Activated naive CD4-positive, alpha-beta T cell treated with anti-CD3 and anti-CD28 coated beads, Interleukin-2, amount 10 ng/mL, durations not matched to agents 7 days and 5 days (primary cell): ENCODE data around the gene MVP.

ENCODE experiments used
- CTCF ChIA-PET: fragments of 350-600 bp; sonication (Branson Sonifier 250); formaldehyde crosslinking; loops from one replicate; lab custom pipeline; 2021; ENCODE audit warnings: antibody characterized with exemption; lab: Charles Lee
- DNase-seq: peaks from one replicate; pipeline ENCODE4 v3.0.0-alpha.2; 2020
- H3K27ac Mint-ChIP-seq: one replicate; pipeline ENCODE4 v1.8.0; 2021; ENCODE audit warnings: mild to moderate bottlenecking, moderate library complexity, mixed read lengths
- H3K27me3 Mint-ChIP-seq: one replicate; pipeline ENCODE4 v1.8.0; 2021; ENCODE audit warnings: mild to moderate bottlenecking, mixed read lengths
- H3K36me3 Mint-ChIP-seq: one replicate; pipeline ENCODE4 v1.8.0; 2021; ENCODE audit warnings: mixed read lengths
- H3K4me1 Mint-ChIP-seq: one replicate; pipeline ENCODE4 v1.8.0; 2021; ENCODE audit warnings: mixed read lengths
- H3K4me3 Mint-ChIP-seq: one replicate; pipeline ENCODE4 v1.8.0; 2021; ENCODE audit warnings: mild to moderate bottlenecking, moderate library complexity, mixed read lengths
- H3K9me3 Mint-ChIP-seq: one replicate; pipeline ENCODE4 v1.8.0; 2021; ENCODE audit warnings: mixed read lengths

The MVP gene

GRCh38 chr16:29815032-29815721 is 5.1 kb upstream of the MVP start:
- Mint-ChIP-seq H3K27me3 (peaks cover 51% of the 10 kb centered on the region), H3K9me3 (no peaks in the 10 kb centered on the region), H3K36me3 (peaks cover 41% of the 10 kb centered on the region), H3K27ac (peak overlapping the region; percentile 94), H3K4me3 (peak overlapping the region; percentile 84), H3K4me1 (peaks cover 77% of the 10 kb centered on the region)
- peak; percentile 73 for DNase-seq
- CTCF ChIA-PET: interaction anchor here (0.6 to 9.2 kb wide), 8 partner anchors 8 to 114 kb away, joined by 3 to 103 read pairs (median 15); partner anchors contain the start of genes KIF22 and MAZ

GRCh38 chr16:29815793-29816693 is 4.2 kb upstream of the MVP start, which contains the start of gene PAGR1:
Gene PAGR1, plus strand, starts transcription at chr16:29816152. Its CDS starts 374 bp downstream, at chr16:29816526.
- Mint-ChIP-seq H3K9me3 (no peaks in the 10 kb centered on the region), H3K27me3 (peaks cover 43% of the 10 kb centered on the region), H3K36me3 (peaks cover 38% of the 10 kb centered on the region), H3K4me1 (peaks cover 75% of the 10 kb centered on the region), H3K27ac (peak within 1 kb of the TSS; percentile 94), H3K4me3 (peak within 1 kb of the TSS; percentile 84)
- DNase-seq: peak; percentile 99
- CTCF ChIA-PET: interaction anchor here (0.5 to 9.2 kb wide), 12 partner anchors 9 to 157 kb away, joined by 3 to 103 read pairs (median 6); partner anchors contain the start of genes KIF22, MAZ and TAOK2

- Mint-ChIP-seq H3K4me1 (peaks cover 71% of the 10 kb centered on the region), H3K27me3 (peaks cover 35% of the 10 kb centered on the region), H3K36me3 (peaks cover 37% of the 10 kb centered on the region), H3K9me3 (no peaks in the 10 kb centered on the region), H3K27ac (peak overlapping the region; percentile 94), H3K4me3 (peak overlapping the region; percentile 84)
- DNase-seq: peak; percentile 81
- CTCF ChIA-PET: interaction anchor here (0.7 to 9.2 kb wide), 10 partner anchors 9 to 156 kb away, joined by 3 to 103 read pairs (median 6); partner anchors contain the start of genes MAZ and TAOK2
Measured at GRCh38 chr16:29816694-29817441, 3.4 kb upstream of the MVP start.

- Mint-ChIP-seq H3K36me3 (peaks cover 41% of the 10 kb centered on the region), H3K27me3 (peaks cover 23% of the 10 kb centered on the region), H3K9me3 (no peaks in the 10 kb centered on the region), H3K4me1 (peaks cover 74% of the 10 kb centered on the region), H3K27ac (peak overlapping the region; percentile 79), H3K4me3 (peak overlapping the region; percentile 92)
- CTCF ChIA-PET: interaction anchor here (0.9 to 9.2 kb wide), 8 partner anchors 8 to 127 kb away, joined by 3 to 103 read pairs (median 14); partner anchors contain the start of gene MAZ
- no peak for DNase-seq
Measured at GRCh38 chr16:29818082-29818481, 2.2 kb upstream of the MVP start.

- H3K4me1 Mint-ChIP-seq: peaks cover 76% of the 10 kb centered on the region
- no peak for DNase-seq
- peak overlapping the region; percentile 95 for H3K27ac Mint-ChIP-seq
- CTCF ChIA-PET: interaction anchor here (1.2 to 9.2 kb wide), 4 partner anchors 12 to 214 kb away, joined by 3 to 103 read pairs (median 34); partner anchors contain the start of gene MAZ
- no peaks in the 10 kb centered on the region for H3K9me3 Mint-ChIP-seq
- H3K4me3 Mint-ChIP-seq: peak overlapping the region; percentile 92
- peaks cover 10% of the 10 kb centered on the region for H3K27me3 Mint-ChIP-seq
- H3K36me3 Mint-ChIP-seq: peaks cover 41% of the 10 kb centered on the region
Measured at GRCh38 chr16:29819506-29819905, 756 bp upstream of the MVP start.

GRCh38 chr16:29820730-29821642 is 724 bp downstream of the MVP start:
- Mint-ChIP-seq H3K4me1 (peaks cover 80% of the 10 kb centered on the region), H3K27ac (peak overlapping the region; percentile 95), H3K4me3 (peak overlapping the region; percentile 92), H3K27me3 (no peaks in the 10 kb centered on the region), H3K9me3 (no peaks in the 10 kb centered on the region), H3K36me3 (peaks cover 47% of the 10 kb centered on the region)
- DNase-seq: peak; percentile 70
- CTCF ChIA-PET: interaction anchor here (7.8 to 9.2 kb wide), 2 partner anchors 14 to 28 kb away, joined by 59 to 103 read pairs; partner anchors contain the start of gene MAZ

GRCh38 chr16:29821643-29822115 is 1.4 kb downstream of the MVP start:
- peak overlapping the region; percentile 95 for H3K27ac Mint-ChIP-seq
- DNase-seq: no peak
- CTCF ChIA-PET: interaction anchor here (7.8 to 9.2 kb wide), 2 partner anchors 14 to 27 kb away, joined by 59 to 103 read pairs; partner anchors contain the start of gene MAZ
- H3K4me3 Mint-ChIP-seq: peak overlapping the region; percentile 92
- H3K27me3 Mint-ChIP-seq: no peaks in the 10 kb centered on the region
- peaks cover 47% of the 10 kb centered on the region for H3K36me3 Mint-ChIP-seq
- no peaks in the 10 kb centered on the region for H3K9me3 Mint-ChIP-seq
- H3K4me1 Mint-ChIP-seq: peaks cover 86% of the 10 kb centered on the region

- Mint-ChIP-seq H3K27me3 (no peaks in the 10 kb centered on the region), H3K36me3 (peaks cover 23% of the 10 kb centered on the region), H3K4me1 (peaks cover 85% of the 10 kb centered on the region), H3K27ac (peak overlapping the region; percentile 85), H3K9me3 (no peaks in the 10 kb centered on the region), H3K4me3 (no peak overlapping the region)
- DNase-seq: no peak
- CTCF ChIA-PET: interaction anchor here (4.1 to 4.8 kb wide), 2 partner anchors 8 to 24 kb away, joined by 21 to 35 read pairs; partner anchors contain the start of gene PAGR1
Measured at GRCh38 chr16:29824589-29825144, 4.4 kb downstream of the MVP start.

- Mint-ChIP-seq H3K27ac (peak overlapping the region; percentile 85), H3K9me3 (no peaks in the 10 kb centered on the region), H3K4me1 (peaks cover 86% of the 10 kb centered on the region), H3K27me3 (no peaks in the 10 kb centered on the region), H3K4me3 (peak overlapping the region; percentile 62), H3K36me3 (peaks cover 22% of the 10 kb centered on the region)
- CTCF ChIA-PET: interaction anchor here (1.0 to 4.8 kb wide), 3 partner anchors 9 to 124 kb away, joined by 4 to 35 read pairs (median 21); partner anchors contain the start of gene PAGR1
- peak; percentile 54 for DNase-seq
Measured at GRCh38 chr16:29825145-29826044, 5.1 kb downstream of the MVP start.

- DNase-seq: no peak
- Mint-ChIP-seq H3K4me1 (peaks cover 81% of the 10 kb centered on the region), H3K4me3 (peak overlapping the region; percentile 66), H3K9me3 (no peaks in the 10 kb centered on the region), H3K27ac (peak overlapping the region; percentile 95), H3K27me3 (no peaks in the 10 kb centered on the region), H3K36me3 (peaks cover 23% of the 10 kb centered on the region)
- CTCF ChIA-PET: interaction anchor here (0.7 to 4.8 kb wide), 4 partner anchors 10 to 125 kb away, joined by 3 to 35 read pairs (median 12); partner anchors contain the start of gene PAGR1
Measured at GRCh38 chr16:29826342-29826695, 6.1 kb downstream of the MVP start.

GRCh38 chr16:29830774-29831173 is 10.5 kb downstream of the MVP start:
- Mint-ChIP-seq H3K4me1 (peaks cover 43% of the 10 kb centered on the region), H3K9me3 (no peaks in the 10 kb centered on the region), H3K4me3 (no peak overlapping the region), H3K27ac (no peak overlapping the region), H3K27me3 (no peaks in the 10 kb centered on the region), H3K36me3 (peaks cover 31% of the 10 kb centered on the region)
- DNase-seq: no peak
- CTCF ChIA-PET: interaction anchor here (0.6 kb wide), 1 partner anchor 42 kb away, joined by 3 read pairs; no protein-coding TSS in a partner anchor
